GM12878 (cell line): Measurements from ENCODE around the gene CDRT15. TPM values are rescaled to one million over a fixed set of nuclear protein-coding genes. Genes with fewer than 3 reads are reported as not detected.

Experiments
- ATAC-seq: fragments of 200-7000 bp; cut with Tn5 transposase; 3 replicates; pipeline ENCODE4 v1.9.1; 2020; ENCODE audit warnings: mild to moderate bottlenecking, moderate library complexity
- BruUV-seq: library from RNA; stranded (reverse); fragments of 400-500 nt; replicated peaks from 2 replicates; lab custom pipeline; 2021; lab: Mats Ljungman, UMichigan
- CTCF ChIA-PET: fragments of 300-600 bp; sonication (Branson Sonifier 250); formaldehyde crosslinking; extraction: SDS; loops from one replicate; lab custom pipeline; 2021; ENCODE audit warnings: inconsistent platforms; lab: Yijun Ruan, JAX
- POLR2A ChIA-PET: fragments of 350-600 bp; formaldehyde crosslinking; extraction: SDS; loops from one replicate; lab custom pipeline; 2021; ENCODE audit warnings: inconsistent platforms; lab: Charles Lee
- RAD21 ChIA-PET: fragments of 300-600 bp; sonication (Branson Sonifier 250); formaldehyde crosslinking; loops from one replicate; lab custom pipeline; 2023; ENCODE audit warnings: antibody characterized with exemption; ENCODE audit not compliant: unreplicated experiment; lab: Charles Lee
- SMC1A ChIA-PET: fragments of 300-600 bp; sonication (Branson Sonifier 250); formaldehyde crosslinking; loops from one replicate; lab custom pipeline; 2023; ENCODE audit not compliant: unreplicated experiment, uncharacterized antibody; lab: Charles Lee
- DNase-seq: peaks from one replicate; pipeline ENCODE4 v3.0.0-alpha.2; 2011; ENCODE audit warnings: low read depth, low spot score
- FAIRE-seq: peaks from 3 replicates; lab custom pipeline; 2011; peaks lifted over from hg19 to GRCh38; lab: Jason Lieb, UNC
- H2AFZ ChIP-seq: 2 replicates; pipeline ENCODE4 v1.6.0; 2011; ENCODE audit warnings: low read depth, low read length, control low read depth; ENCODE audit not compliant: control insufficient read depth
- H3K27ac ChIP-seq: 2 replicates; pipeline ENCODE4 v1.5.1; 2011; ENCODE audit warnings: control low read depth; ENCODE audit not compliant: control insufficient read depth, insufficient read depth
- H3K27me3 ChIP-seq, 2 experiments: replicated peaks in 1 of 2; 2 replicates each; pipeline versions ENCODE4 v1.6.0 to v1.6.1; 2011; ENCODE audit warnings: low read length in 1 of 2; ENCODE audit not compliant: control insufficient read depth in 2 of 2, insufficient read depth in 2 of 2
- H3K36me3 ChIP-seq, 2 experiments: 2 replicates each; pipeline ENCODE4 v1.5.1; 2011; ENCODE audit warnings: low read length in 1 of 2; ENCODE audit not compliant: control insufficient read depth in 2 of 2, insufficient read depth in 2 of 2
- H3K4me1 ChIP-seq: 2 replicates; pipeline ENCODE4 v1.6.1; 2011; ENCODE audit warnings: mild to moderate bottlenecking, low read length, moderate library complexity, mixed read lengths; ENCODE audit not compliant: control insufficient read depth, insufficient read depth
- H3K4me2 ChIP-seq: 2 replicates; pipeline ENCODE4 v1.6.0; 2011; ENCODE audit warnings: control low read depth; ENCODE audit not compliant: control insufficient read depth, insufficient read depth
- H3K4me3 ChIP-seq: fragments of 200-600 bp; sonication (generic); 2 replicates; pipeline ENCODE4 v1.5.1; 2016
- H3K79me2 ChIP-seq: 2 replicates; pipeline ENCODE4 v1.6.0; 2011; ENCODE audit warnings: low read length; ENCODE audit not compliant: control insufficient read depth, insufficient read depth
- H3K9ac ChIP-seq: 2 replicates; pipeline ENCODE4 v1.8.0; 2011; ENCODE audit warnings: low read length, control low read depth, mixed read lengths; ENCODE audit not compliant: control insufficient read depth, insufficient read depth
- H3K9me3 ChIP-seq: replicated peaks from 3 replicates; pipeline ENCODE4 v1.5.1; 2011; ENCODE audit warnings: mild to moderate bottlenecking, low read length; ENCODE audit not compliant: control insufficient read depth, insufficient read depth
- H4K20me1 ChIP-seq: 2 replicates; pipeline ENCODE4 v1.6.0; 2011; ENCODE audit not compliant: control insufficient read depth, insufficient read depth
- CBFB ChIP-seq: IDR thresholded peaks from 2 replicates; pipeline ENCODE4 v1.6.1; 2016; ENCODE audit warnings: antibody characterized with exemption, low read depth
- ELK1 ChIP-seq: IDR thresholded peaks from 2 replicates; pipeline ENCODE4 v1.6.1; 2012; ENCODE audit warnings: low read depth, low read length, improper control_type of control experiment
- ETV6 ChIP-seq, 2 experiments: fragments of 450-650 bp in 1 of 2; IDR thresholded peaks in 1 of 2; conservative IDR thresholded peaks in 1 of 2; 2 replicates each; pipeline ENCODE4 v1.6.1; 2014; ENCODE audit warnings: antibody characterized with exemption in 1 of 2, borderline replicate concordance in 1 of 2, low read depth in 1 of 2, mild to moderate bottlenecking in 1 of 2, moderate library complexity in 1 of 2
- FOXK2 ChIP-seq: fragments of 450-650 bp; IDR thresholded peaks from 2 replicates; pipeline ENCODE4 v1.6.1; 2017; ENCODE audit warnings: mild to moderate bottlenecking, moderate library complexity
- GABPA ChIP-seq: IDR thresholded peaks from 2 replicates; pipeline ENCODE4 v1.6.1; 2014; ENCODE audit warnings: antibody characterized with exemption, low read depth, mild to moderate bottlenecking, inconsistent platforms
- HDAC2 ChIP-seq: fragments of 200-600 bp; sonication (generic); IDR thresholded peaks from 2 replicates; pipeline ENCODE4 v1.6.1; 2017
- KAT2A ChIP-seq: conservative IDR thresholded peaks from 2 replicates; pipeline ENCODE4 v1.6.1; 2011; ENCODE audit warnings: low read depth, low read length; ENCODE audit not compliant: control insufficient read depth
- NFYB ChIP-seq: IDR thresholded peaks from 2 replicates; pipeline ENCODE4 v1.6.1; 2011; ENCODE audit warnings: low read depth, mild to moderate bottlenecking, low read length, improper control_type of control experiment, moderate library complexity; ENCODE audit not compliant: insufficient read depth
- NR2C1 ChIP-seq: fragments of 450-650 bp; IDR thresholded peaks from 2 replicates; pipeline ENCODE4 v1.6.1; 2017; ENCODE audit warnings: antibody characterized with exemption, mild to moderate bottlenecking, moderate library complexity
- PAX5 ChIP-seq: IDR thresholded peaks from 2 replicates; pipeline ENCODE4 v1.6.1; 2011; ENCODE audit warnings: low read depth, low read length, borderline replicate concordance
- RAD51 ChIP-seq: fragments of 450-650 bp; IDR thresholded peaks from 2 replicates; pipeline ENCODE4 v1.6.1; 2016; ENCODE audit warnings: moderate library complexity, mild to moderate bottlenecking, inconsistent platforms
- SMAD5 ChIP-seq: IDR thresholded peaks from 2 replicates; pipeline ENCODE4 v1.6.1; 2016; ENCODE audit warnings: antibody characterized with exemption, low read depth
- SMC3 ChIP-seq: IDR thresholded peaks from 2 replicates; pipeline ENCODE4 v1.6.1; 2011; ENCODE audit warnings: low read length, improper control_type of control experiment, borderline replicate concordance
- SREBF1 ChIP-seq: IDR thresholded peaks from 2 replicates; pipeline ENCODE4 v1.6.1; 2012; ENCODE audit warnings: mild to moderate bottlenecking, low read length
- ZNF274 ChIP-seq: IDR thresholded peaks from one replicate; pipeline ENCODE4 v1.8.0; 2011; ENCODE audit not compliant: insufficient read length, insufficient read depth
- WGBS: methylation state at CpG from one replicate; pipeline ENCODE4 v1.1.6; 2016; ENCODE audit warnings: low lambda C conversion rate; ENCODE audit not compliant: insufficient replicate concordance, insufficient coverage; ENCODE audit errors: missing lambda C conversion rate; 5-methylcytosine and 5-hydroxymethylcytosine counted together
- in situ Hi-C: fragments of 300-500 bp; cut with MboI; formaldehyde crosslinking; loops from 9 replicates; pipeline ENCODE4 v1.14.3; 2018; ENCODE audit warnings: mixed read lengths
- intact Hi-C: fragments of 100-400 bp; cut with micrococcal nuclease; formaldehyde crosslinking; loops from one replicate; pipeline ENCODE4 v1.14.2; 2022; ENCODE audit not compliant: unreplicated experiment
- polyA plus RNA-seq, 11 experiments: library from polyadenylated mRNA; depleted of rRNA in 4 of 11; unstranded in 6 of 11; stranded (reverse) in 5 of 11; fragments of >200 nt; fragmentation: Nextera tagmentation in 4 of 11; fragmentation: Illumina TruSeq in 1 of 11; extraction: Ambion mirVana in 4 of 11; extraction: Trizol in 1 of 11; gene quantifications; 1 replicate in 1 of 11; 2 replicates in 10 of 11; pipeline versions ENCODE4 v1.2.1 to v1.2.3, GENCODE V29; 2011 to 2016; ENCODE audit warnings: inconsistent platforms in 2 of 11, missing spikeins in 2 of 11, low read depth in 1 of 11
- total RNA-seq, 4 experiments: library from RNA; depleted of rRNA in 3 of 4; stranded (reverse); fragments of >200 nt in 3 of 4; fragmentation: Illumina TruSeq in 1 of 4; extraction: Trizol in 1 of 4; gene quantifications; 2 replicates each; pipeline versions ENCODE4 v1.2.1 to v1.2.3, GENCODE V29; 2013 to 2021

Gene CDRT15
- total and polyA plus RNA-seq, 10 of the 15 experiments (the other 5 are each of a cell fraction or from before 2014, with no cell fraction given): 0.29 TPM; not detected in 9

GRCh38 chr17:14198013-14198412 is 38.6 kb downstream of the CDRT15 start:
- ChIA-PET CTCF (no interaction called here), SMC1A (no interaction called here), RAD21 (no interaction called here), POLR2A (no interaction called here)
- FAIRE-seq: no peak
- BruUV-seq: no TSS peak
- Histone ChIP-seq H3K9ac (no peak overlapping the region), H3K4me2 (no peak overlapping the region), H3K4me3 (no peak overlapping the region), H3K27me3 (no peaks in the 10 kb centered on the region), H2AFZ (no peak overlapping the region), H3K9me3 (no peaks in the 10 kb centered on the region), H3K79me2 (no peaks in the 10 kb centered on the region), H3K36me3 (no peaks in the 10 kb centered on the region; a peak in 2 of 4 replicates), H4K20me1 (no peaks in the 10 kb centered on the region), H3K4me1 (no peaks in the 10 kb centered on the region), H3K27ac (no peak overlapping the region)
- in situ Hi-C loops (no loop called here), intact Hi-C loops (no loop called here)
- WGBS: 98% methylated on average over 6 of the region's 6 CpGs
- DNase-seq: no peak
- TF ChIP-seq HDAC2 (no peak), NFYB (no peak), SMC3 (no peak), SMAD5 (no peak), GABPA (no peak), CBFB (no peak), NR2C1 (no peak), ETV6 (conservative IDR thresholded peaks at IDR 0.05 in 1 of 2, IDR thresholded peaks at IDR 0.05 in 1 of 2; ENCODE audit: borderline replicate concordance in 1 of 2, low read depth in 1 of 2) (no peak)
- no peak for ATAC-seq

- intact Hi-C loops: no loop called here
- in situ Hi-C loops: no loop called here
- WGBS: 70% methylated on average over 4 of the region's 4 CpGs
- ChIA-PET CTCF (no interaction called here), RAD21 (no interaction called here), POLR2A (no interaction called here), SMC1A (no interaction called here)
- TF ChIP-seq ELK1 (no peak), PAX5 (no peak), ETV6 (conservative IDR thresholded peaks at IDR 0.05 in 1 of 2, IDR thresholded peaks at IDR 0.05 in 1 of 2; ENCODE audit: borderline replicate concordance in 1 of 2, low read depth in 1 of 2) (no peak), KAT2A (no peak), ZNF274 (no peak), RAD51 (no peak), FOXK2 (no peak), SREBF1 (no peak)
- Histone ChIP-seq H4K20me1 (no peaks in the 10 kb centered on the region), H3K4me3 (no peak overlapping the region), H3K4me2 (no peak overlapping the region), H2AFZ (no peak overlapping the region), H3K27me3 (no peaks in the 10 kb centered on the region), H3K36me3 (no peaks in the 10 kb centered on the region; a peak in 2 of 4 replicates), H3K4me1 (no peaks in the 10 kb centered on the region), H3K27ac (no peak overlapping the region), H3K9me3 (no peaks in the 10 kb centered on the region), H3K9ac (no peak overlapping the region), H3K79me2 (no peaks in the 10 kb centered on the region)
- DNase-seq (no peak), ATAC-seq (no peak), FAIRE-seq (no peak)
- no TSS peak for BruUV-seq
Observed at GRCh38 chr17:14197586-14197985, 39.1 kb downstream of the CDRT15 start.
